Lower lobe of right lung (tissue), 2 donors: ENCODE results near the gene PEX14. TPM values are rescaled to one million over a fixed set of nuclear protein-coding genes. Genes with fewer than 3 reads are reported as not detected.

Source experiments
- ATAC-seq, 2 donors: fragments of 200-7000 bp; cut with Tn5 transposase; one replicate each; pipeline ENCODE4 v1.9.1; 2020 to 2022; ENCODE audit warnings: mild to moderate bottlenecking in 2 of 2, moderate library complexity in 2 of 2
- DNase-seq: peaks from one replicate; pipeline ENCODE4 v3.0.0-alpha.2; 2020
- H3K27ac ChIP-seq: fragments of 200-600 bp; one replicate; pipeline ENCODE4 v1.8.0; 2022
- H3K27me3 ChIP-seq: fragments of 200-600 bp; one replicate; pipeline ENCODE4 v1.8.0; 2022; ENCODE audit warnings: low read depth
- H3K36me3 ChIP-seq: fragments of 200-600 bp; one replicate; pipeline ENCODE4 v1.8.0; 2022; ENCODE audit warnings: mild to moderate bottlenecking
- H3K4me1 ChIP-seq: fragments of 200-600 bp; one replicate; pipeline ENCODE4 v1.8.0; 2022
- H3K4me3 ChIP-seq: fragments of 200-600 bp; one replicate; pipeline ENCODE4 v1.8.0; 2022; ENCODE audit warnings: mild to moderate bottlenecking
- H3K9me3 ChIP-seq: fragments of 200-600 bp; one replicate; pipeline ENCODE4 v1.8.0; 2022
- CTCF ChIP-seq: fragments of 200-600 bp; IDR thresholded peaks from one replicate; pipeline ENCODE4 v1.8.0; 2022; ENCODE audit warnings: antibody characterized with exemption, mild to moderate bottlenecking
- intact Hi-C: fragments of 100-400 bp; cut with DNase I; formaldehyde crosslinking; loops from one replicate; pipeline ENCODE4 v1.11.0; 2022
- total RNA-seq: library from RNA; stranded (reverse); fragmentation: NEBNext Ultra II Directional; extraction: Animal tissue kit (Norgen Biotek cat#: 25700); gene quantifications from one replicate; pipeline ENCODE4 v1.2.1, GENCODE V29; 2021
- donor health status: DM: no; HTN: yes; CAD: no; lungs with severe emphysema.

PEX14 gene
- total RNA-seq, 1 donor from 2014 or later, result 27.9 TPM

- Histone ChIP-seq H3K27me3 (no peaks in the 10 kb centered on the region), H3K4me3 (no peak overlapping the region), H3K9me3 (no peaks in the 10 kb centered on the region), H3K27ac (no peak overlapping the region), H3K4me1 (no peaks in the 10 kb centered on the region), H3K36me3 (no peaks in the 10 kb centered on the region)
- TF ChIP-seq CTCF, result peak; percentile 16
- ATAC-seq (no peak), DNase-seq (no peak)
- intact Hi-C loops, result no loop called here
These were observed 87.2 kb downstream of the PEX14 start for GRCh38 chr1:10561955-10562354.

GRCh38 chr1:10564063-10564462 lies 89.3 kb downstream of the PEX14 start:
- no peak for ATAC-seq

GRCh38 chr1:10569531-10569930 lies 94.8 kb downstream of the PEX14 start:
- H3K36me3 ChIP-seq, result no peaks in the 10 kb centered on the region
- no peak overlapping the region for H3K27ac ChIP-seq
- ATAC-seq (no peak), DNase-seq (no peak)
- intact Hi-C loops, result no loop called here
- TF ChIP-seq CTCF, result no peak
- no peak overlapping the region for H3K4me3 ChIP-seq
- H3K27me3 ChIP-seq, result no peaks in the 10 kb centered on the region
- no peaks in the 10 kb centered on the region for H3K9me3 ChIP-seq
- H3K4me1 ChIP-seq, result no peaks in the 10 kb centered on the region

More at GRCh38 chr1:10564063-10564462, 89.3 kb downstream of the PEX14 start:
- Histone ChIP-seq H3K36me3 (no peaks in the 10 kb centered on the region), H3K27me3 (no peaks in the 10 kb centered on the region), H3K4me1 (no peaks in the 10 kb centered on the region), H3K27ac (no peak overlapping the region), H3K9me3 (no peaks in the 10 kb centered on the region), H3K4me3 (no peak overlapping the region)
- TF ChIP-seq CTCF, result no peak
- intact Hi-C loops, result no loop called here
- DNase-seq, result no peak

GRCh38 chr1:10575616-10576015 lies 100.9 kb downstream of the PEX14 start:
- DNase-seq, result no peak
- no peak for ATAC-seq
- Histone ChIP-seq H3K4me3 (no peak overlapping the region), H3K27ac (no peak overlapping the region), H3K4me1 (no peaks in the 10 kb centered on the region), H3K9me3 (no peaks in the 10 kb centered on the region), H3K27me3 (no peaks in the 10 kb centered on the region), H3K36me3 (no peaks in the 10 kb centered on the region)
- TF ChIP-seq CTCF, result no peak
- intact Hi-C loops, result no loop called here

GRCh38 chr1:10578070-10578469 lies 103.3 kb downstream of the PEX14 start:
- Histone ChIP-seq H3K27ac (no peak overlapping the region), H3K9me3 (no peaks in the 10 kb centered on the region), H3K36me3 (no peaks in the 10 kb centered on the region), H3K4me1 (no peaks in the 10 kb centered on the region), H3K27me3 (no peaks in the 10 kb centered on the region), H3K4me3 (no peak overlapping the region)
- DNase-seq, result no peak
- no peak for ATAC-seq
- TF ChIP-seq CTCF, result no peak
- intact Hi-C loops, result no loop called here

GRCh38 chr1:10583641-10584040 lies 108.9 kb downstream of the PEX14 start:
- ATAC-seq (no peak), DNase-seq (no peak)
- TF ChIP-seq CTCF, result no peak
- no peaks in the 10 kb centered on the region for H3K4me1 ChIP-seq
- intact Hi-C loops, result no loop called here
- no peak overlapping the region for H3K27ac ChIP-seq
- no peaks in the 10 kb centered on the region for H3K9me3 ChIP-seq
- H3K27me3 ChIP-seq, result no peaks in the 10 kb centered on the region
- H3K4me3 ChIP-seq, result no peak overlapping the region
- no peaks in the 10 kb centered on the region for H3K36me3 ChIP-seq
